ENCODE data around the gene NEB. TPM values are rescaled to one million over a fixed set of nuclear protein-coding genes. Genes with fewer than 3 reads are reported as not detected.

The NEB gene
- 0.91 TPM for total RNA-seq

DNA sequence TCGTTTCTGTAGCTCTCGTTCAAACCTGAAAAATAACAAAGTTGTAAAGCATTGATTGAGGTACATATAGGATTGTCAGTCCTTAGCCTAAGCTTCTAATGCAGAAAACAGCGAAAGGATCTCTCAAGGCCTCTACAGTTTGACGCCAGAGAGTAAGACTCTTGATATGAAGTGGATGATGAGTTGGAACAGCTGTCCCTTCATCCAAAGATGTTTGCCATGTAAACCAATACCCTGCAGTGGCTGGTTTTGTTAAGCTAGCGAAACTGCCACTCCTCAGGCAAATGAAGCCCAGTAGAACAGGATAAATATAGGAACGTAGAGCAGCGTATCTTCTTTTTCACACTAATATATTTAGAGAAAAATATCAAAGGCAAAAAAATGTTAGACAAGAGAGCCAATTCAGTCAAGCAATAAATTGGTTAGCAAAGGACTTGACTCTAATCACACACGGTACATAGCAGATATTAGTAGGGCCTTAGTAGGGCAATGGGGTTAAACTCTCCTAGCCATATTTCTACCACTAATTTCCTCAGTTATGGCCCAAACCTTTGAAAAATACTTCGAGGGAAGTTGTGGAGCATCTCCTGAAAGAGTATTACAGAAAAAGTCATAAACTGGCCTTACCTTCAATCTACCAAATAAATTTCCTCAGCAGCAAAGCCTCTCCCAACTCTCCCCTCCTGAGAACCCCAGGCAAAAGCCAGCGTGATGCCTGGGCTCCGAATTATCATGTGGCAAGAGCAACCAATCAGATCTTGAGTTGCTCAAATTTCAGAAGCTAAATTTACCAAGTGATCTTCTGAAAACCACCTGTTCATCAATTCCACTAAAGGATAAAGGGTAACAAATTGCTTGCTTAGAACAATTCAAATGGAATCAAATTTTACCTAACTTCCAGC lies at the start of gene NEB:
TSS of gene NEB (minus strand) at position 706 of the 902 bp plus-strand sequence. CDS start 1,320 bp downstream, outside the sequence.
- DNase-seq (ENCODE audit: low spot score) (no peak), ATAC-seq (no peak)

DNA sequence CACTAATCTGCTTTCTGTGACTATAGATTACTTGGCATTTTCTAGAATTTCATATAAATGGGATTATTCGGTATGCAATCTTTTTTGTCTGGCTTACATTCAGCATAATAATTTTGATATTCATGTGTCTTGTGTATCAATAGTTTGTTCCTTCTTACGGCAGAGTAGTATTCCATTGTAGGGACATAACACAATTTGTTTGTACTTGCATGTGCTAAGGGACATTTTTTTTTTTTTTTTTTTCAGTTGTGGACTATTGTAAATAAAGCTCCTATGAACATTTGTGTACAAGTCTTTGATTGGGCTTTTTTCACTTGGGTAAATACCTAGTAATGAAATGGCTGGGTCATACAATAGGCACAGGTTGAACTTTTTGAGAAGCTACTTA lies 48.9 kb upstream of the NEB start:
- DNase-seq (ENCODE audit: low spot score) (no peak), ATAC-seq (no peak)

DNA sequence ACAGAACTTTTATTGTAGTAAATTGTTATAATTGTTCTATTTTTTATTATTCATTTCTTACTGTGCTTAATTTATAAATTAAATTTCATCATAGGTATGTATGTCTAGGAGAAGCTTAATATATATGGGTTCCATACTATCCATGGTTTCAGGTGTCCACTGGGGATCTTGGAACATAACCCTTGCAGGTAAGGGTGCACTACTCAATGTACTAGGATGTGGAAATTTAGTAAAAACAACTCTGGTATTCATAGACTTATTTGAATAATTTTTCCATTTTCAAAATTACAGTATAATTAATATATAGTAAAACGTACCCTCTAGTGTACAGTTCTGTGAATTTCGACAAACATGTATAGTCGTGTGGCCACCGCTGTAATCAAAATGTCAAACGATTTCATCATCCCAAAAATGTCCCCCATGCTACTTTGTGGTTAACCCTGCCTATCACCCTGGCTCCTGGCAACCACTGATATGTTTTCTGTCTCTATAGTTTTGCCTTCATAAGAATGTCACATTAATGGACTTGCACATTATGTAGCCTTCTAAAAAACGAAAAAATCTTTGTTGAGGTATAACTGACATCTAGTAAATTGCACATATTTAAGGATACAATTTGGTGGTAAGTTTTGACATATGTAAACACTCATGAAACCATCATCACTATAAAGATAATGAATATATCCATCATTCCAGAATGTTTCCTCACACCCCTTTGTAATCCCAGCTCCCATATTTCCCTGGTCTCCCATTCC lies 48.3 kb upstream of the NEB start:
- DNase-seq (ENCODE audit: low spot score) (no peak), ATAC-seq (no peak)

DNA sequence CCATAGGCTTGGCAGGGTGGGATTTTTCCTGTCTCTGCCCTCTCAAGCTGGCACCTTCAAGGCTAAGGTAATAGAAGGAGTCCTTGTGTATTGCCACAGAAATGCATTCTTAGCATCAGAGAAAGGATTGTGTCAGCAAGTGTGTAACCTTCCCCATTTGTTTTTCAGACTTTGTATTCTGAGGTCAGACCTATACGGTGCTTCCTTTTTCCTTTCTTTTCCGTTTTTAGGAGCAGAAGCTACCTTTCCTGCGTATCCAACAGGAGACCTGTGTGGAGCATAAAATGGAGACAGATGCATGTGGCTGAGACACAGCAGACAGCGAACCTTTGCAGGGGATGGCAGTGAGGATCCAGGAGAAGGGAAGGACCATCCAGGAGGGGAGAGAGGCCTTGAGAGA lies 47.4 kb upstream of the NEB start:
- DNase-seq (ENCODE audit: low spot score) (no peak), ATAC-seq (no peak)

DNA sequence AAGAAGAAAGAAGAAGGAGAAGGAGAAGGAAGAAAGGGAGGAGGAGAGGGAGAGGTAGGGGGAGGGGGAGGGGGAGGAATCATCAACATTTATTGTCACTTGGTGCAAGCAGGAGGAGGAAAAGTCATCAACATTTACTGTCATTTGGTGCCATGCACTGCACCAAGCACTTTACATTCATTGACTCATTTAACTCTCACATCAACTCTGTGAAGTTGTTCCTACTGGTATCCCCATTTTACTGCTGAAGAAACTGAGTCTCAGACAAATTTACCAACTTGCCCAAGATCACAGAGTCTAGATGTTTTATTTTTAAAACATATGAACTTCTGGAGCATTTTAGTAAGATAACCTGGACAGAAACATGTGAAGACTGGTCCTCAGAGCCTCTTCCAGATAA lies 46.7 kb upstream of the NEB start:
- ATAC-seq (no peak), DNase-seq (ENCODE audit: low spot score) (no peak)

DNA sequence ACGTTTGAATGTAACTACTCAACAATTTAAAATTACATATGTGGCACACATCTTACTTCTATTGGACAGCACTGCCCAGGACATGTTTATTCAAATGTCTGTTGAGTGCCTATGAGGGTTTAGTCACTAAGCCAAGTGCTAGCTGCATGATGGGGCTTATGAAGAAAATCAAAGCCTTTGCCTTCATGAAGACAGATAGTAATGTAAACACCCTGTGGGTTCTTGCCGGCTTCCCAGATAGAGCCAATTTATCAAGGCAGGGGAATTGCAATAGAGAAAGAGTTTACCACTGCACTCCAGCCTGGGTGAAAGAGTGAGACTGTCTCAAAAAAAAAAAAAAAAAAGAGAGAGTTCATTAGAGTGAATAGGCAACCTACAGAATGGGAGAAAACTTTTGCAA lies 43.7 kb upstream of the NEB start:
- DNase-seq (ENCODE audit: low spot score) (no peak), ATAC-seq (no peak)

DNA sequence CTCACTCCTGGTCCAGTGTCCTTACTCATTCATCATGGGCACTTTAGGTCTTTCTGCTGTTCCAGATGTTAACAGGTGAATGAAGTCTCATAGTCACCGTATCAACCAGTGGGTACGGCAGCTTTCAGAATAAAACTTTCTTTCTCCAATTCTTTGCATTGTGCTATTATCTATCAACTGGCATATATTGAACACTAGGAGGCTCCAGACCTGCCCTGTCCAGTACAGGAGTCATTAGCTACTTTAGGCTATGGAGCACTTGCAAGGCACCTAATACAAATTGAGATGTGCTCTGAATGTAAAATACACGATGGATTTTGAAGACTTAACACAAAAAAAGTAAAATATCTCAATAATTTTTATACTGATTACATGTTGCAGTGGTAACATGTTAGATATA lies 43.2 kb upstream of the NEB start:
- DNase-seq (ENCODE audit: low spot score): no peak
- ATAC-seq: no peak

- ATAC-seq (no peak), DNase-seq (ENCODE audit: low spot score) (no peak)
These were observed 42.1 kb upstream of the NEB start for GRCh38 chr2:151776367-151776766.

DNA sequence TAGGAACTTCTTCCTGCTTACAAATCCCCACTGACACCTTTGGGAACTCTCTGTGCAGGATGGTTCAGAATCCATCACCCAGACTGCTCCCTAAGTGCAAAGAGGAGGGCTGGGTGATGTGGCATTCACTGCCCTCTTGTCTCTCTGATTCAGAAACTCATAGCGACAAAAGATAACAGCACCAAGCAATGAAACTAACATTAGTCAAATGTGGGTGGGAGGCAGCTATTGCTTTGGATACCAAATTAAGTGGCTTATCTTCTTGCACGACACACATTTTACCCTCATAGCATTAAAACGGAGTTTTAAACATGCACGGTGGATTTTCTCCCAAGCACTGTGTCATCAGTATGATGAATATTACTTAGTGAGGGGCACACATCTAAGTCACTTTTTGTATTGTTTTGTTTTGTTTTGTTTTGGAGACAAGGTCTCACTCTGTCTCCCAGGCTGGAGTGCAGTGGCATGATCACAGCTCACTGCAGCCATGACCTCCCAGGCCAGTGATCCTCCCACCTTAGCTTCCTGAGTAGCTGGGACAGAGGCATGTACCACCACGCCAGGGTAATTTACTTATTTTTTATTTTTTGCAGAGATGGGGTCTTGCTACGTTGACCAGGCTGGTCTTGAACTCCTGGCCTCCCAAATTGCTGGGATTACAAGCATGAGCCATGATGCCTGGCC lies 40.9 kb upstream of the NEB start:
- ATAC-seq (no peak), DNase-seq (ENCODE audit: low spot score) (no peak)

GRCh38 chr2:151774506-151774905 lies 40.2 kb upstream of the NEB start:
- DNase-seq (ENCODE audit: low spot score): no peak
- ATAC-seq: no peak

- ATAC-seq (no peak), DNase-seq (ENCODE audit: low spot score) (no peak)
These were observed 37.5 kb upstream of the NEB start for GRCh38 chr2:151771599-151772358.

GRCh38 chr2:151770995-151771394 lies 36.7 kb upstream of the NEB start:
- ATAC-seq (no peak), DNase-seq (ENCODE audit: low spot score) (no peak)

- ATAC-seq (no peak), DNase-seq (ENCODE audit: low spot score) (no peak)
These were observed 35.3 kb upstream of the NEB start for GRCh38 chr2:151769606-151770005.

DNA sequence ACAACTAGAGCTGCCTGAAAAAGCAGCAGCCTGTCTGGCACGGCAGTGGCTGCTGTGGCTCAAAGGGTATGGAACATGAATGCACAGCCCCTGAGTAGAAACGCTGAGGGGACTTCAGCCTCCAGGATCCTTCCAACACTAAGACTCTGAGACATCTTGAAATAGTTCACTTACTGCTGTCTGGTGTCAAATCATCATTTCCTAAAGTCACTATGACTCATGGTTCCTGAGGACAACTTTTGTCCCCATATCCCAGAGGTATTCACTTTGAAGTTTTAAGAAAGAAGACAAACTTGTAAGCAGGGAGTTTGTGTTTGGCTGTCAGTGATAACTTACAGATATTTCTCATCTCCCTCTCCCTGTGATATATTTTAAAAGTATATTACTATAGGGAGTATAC lies 33.3 kb upstream of the NEB start:
- DNase-seq (ENCODE audit: low spot score) (no peak), ATAC-seq (no peak)

DNA sequence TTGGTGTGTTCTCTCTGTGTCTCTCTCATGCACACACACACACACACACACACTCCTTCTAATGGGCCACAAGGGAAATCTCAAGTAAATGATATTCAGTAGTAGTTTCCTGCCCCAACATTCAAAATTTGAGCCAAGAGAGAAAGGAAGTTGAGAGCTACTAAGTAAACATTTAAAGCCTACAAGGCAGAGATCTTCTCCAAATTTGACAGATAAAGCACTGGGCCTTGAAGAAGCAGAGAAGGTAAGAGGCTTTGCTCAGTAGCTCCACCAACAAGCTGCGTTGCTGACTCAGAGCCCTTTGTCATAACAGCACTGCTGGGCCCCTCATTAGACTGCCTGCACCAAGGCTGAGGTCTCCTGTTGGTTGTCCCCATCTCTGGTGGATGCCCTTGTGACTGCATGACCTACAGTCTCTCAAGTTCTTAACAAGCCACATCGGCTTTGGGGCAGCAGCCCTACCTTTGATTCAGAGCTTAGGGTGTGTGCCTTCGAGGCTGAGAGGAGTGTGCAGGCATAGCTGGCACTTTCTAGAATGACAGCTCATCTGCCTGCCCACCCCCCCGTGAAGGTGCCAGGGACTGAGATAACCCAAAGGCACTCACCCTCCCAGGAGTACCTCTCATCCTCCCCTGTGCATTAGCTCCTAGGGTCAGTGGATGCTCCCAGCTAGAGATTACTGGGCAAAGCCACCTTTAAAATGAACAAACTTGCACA lies 32.3 kb upstream of the NEB start:
- DNase-seq (ENCODE audit: low spot score) (no peak), ATAC-seq (no peak)

- no peak for DNase-seq (ENCODE audit: low spot score)
- no peak for ATAC-seq
These were observed 31.6 kb upstream of the NEB start for GRCh38 chr2:151765760-151766410.

- ATAC-seq (no peak), DNase-seq (ENCODE audit: low spot score) (no peak)
These were observed 28.4 kb upstream of the NEB start for GRCh38 chr2:151762694-151763093.

DNA sequence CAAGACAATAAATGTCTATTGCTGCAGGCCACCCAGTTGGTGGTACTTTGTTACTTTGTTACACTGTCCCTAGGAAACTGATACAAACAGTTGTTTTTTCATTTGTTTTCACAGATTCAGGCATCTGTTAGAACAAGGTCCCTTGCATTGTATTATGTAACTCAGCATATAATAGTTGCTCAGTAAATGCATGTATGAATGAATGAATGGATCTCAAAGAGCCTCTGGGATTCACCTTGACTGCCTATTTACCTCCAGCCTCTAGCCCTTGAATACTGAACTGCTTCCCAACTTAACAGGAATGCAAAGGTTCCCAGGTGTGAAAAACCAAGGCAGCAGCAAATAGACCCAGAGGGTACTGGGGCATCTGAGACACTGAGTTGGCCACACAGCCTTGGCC lies 27.4 kb upstream of the NEB start:
- DNase-seq (ENCODE audit: low spot score) (no peak), ATAC-seq (no peak)

- no peak for DNase-seq (ENCODE audit: low spot score)
These were observed 26.9 kb upstream of the NEB start for GRCh38 chr2:151761193-151761592.

DNA sequence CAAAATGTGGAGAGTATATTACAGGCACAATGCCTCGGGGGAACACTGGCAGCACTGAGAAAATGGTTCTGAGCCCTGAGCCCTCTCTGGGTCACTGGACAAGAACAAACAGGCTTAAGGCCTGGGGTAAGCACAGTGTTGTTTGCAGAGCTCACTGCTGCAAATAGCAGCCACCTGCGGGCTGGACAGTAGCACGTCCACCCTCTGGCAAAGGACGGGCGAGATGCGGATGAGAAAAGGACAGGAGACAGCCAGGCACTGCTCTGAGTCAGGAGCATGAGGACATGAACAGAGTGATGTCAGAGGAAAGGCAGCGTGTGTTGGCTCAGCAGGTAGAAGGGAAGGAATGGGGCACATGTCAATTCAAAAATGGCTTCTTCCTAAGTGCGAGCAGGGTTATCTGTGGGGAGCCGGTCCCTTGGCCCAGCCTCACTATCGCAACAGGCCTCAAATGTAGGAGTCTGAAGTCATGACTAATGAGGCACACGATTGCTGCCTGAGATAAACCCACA lies 25.9 kb upstream of the NEB start:
- DNase-seq (ENCODE audit: low spot score): no peak
- no peak for ATAC-seq

More at GRCh38 chr2:151761193-151761592, 26.9 kb upstream of the NEB start:
- no peak for ATAC-seq

Measured in left lobe of liver (tissue), 2 donors.